Left renal cortex interstitium (tissue), 4 donors: ENCODE measurements around the gene GBP4. TPM values are rescaled to one million over a fixed set of nuclear protein-coding genes. Genes with fewer than 3 reads are reported as not detected.

ENCODE experiments used
- DNase-seq, 4 donors: peaks; one replicate each; pipeline ENCODE4 v3.0.0-alpha.2; 2013; ENCODE audit warnings: low read depth in 4 of 4, low spot score in 2 of 4, missing footprints in 1 of 4
- polyA plus RNA-seq, 4 donors: library from polyadenylated mRNA; unstranded; fragments of 120-200 nt; gene quantifications; one replicate each; pipeline ENCODE4 v1.2.1, GENCODE V29; 2013; ENCODE audit not compliant: insufficient read length in 4 of 4

Gene GBP4
- polyA plus RNA-seq, 4 donors, result 5.5 to 14.6 (median 8.5) TPM

- DNase-seq, result no peak
Measured at GRCh38 chr1:89172468-89173143, 26.1 kb downstream of the GBP4 start.

- DNase-seq, result no peak
Measured at GRCh38 chr1:89171067-89171438, 27.7 kb downstream of the GBP4 start.

- no peak for DNase-seq
Measured at GRCh38 chr1:89170170-89171066, 28.3 kb downstream of the GBP4 start.

- DNase-seq, result no peak
Measured at GRCh38 chr1:89169166-89169565, 29.6 kb downstream of the GBP4 start.

- DNase-seq, result no peak
Measured at GRCh38 chr1:89167590-89168230, 31.0 kb downstream of the GBP4 start.

GRCh38 chr1:89166705-89167104 lies 32.0 kb downstream of the GBP4 start:
- DNase-seq, result no peak

GRCh38 chr1:89165811-89166210 lies 32.9 kb downstream of the GBP4 start:
- DNase-seq, result no peak

- no peak for DNase-seq
Measured at GRCh38 chr1:89151047-89151446, 47.7 kb downstream of the GBP4 start.

GRCh38 chr1:89149976-89150375 lies 48.8 kb downstream of the GBP4 start:
- DNase-seq, result no peak

GRCh38 chr1:89149229-89149628 lies 49.5 kb downstream of the GBP4 start:
- no peak for DNase-seq

GRCh38 chr1:89147678-89148658 lies 50.8 kb downstream of the GBP4 start:
- DNase-seq, result no peak

GRCh38 chr1:89146721-89147120 lies 52.0 kb downstream of the GBP4 start:
- DNase-seq, result no peak

- DNase-seq, result no peak
Measured at GRCh38 chr1:89143484-89143883, 55.3 kb downstream of the GBP4 start.

- no peak for DNase-seq
Measured at GRCh38 chr1:89142160-89142559, 56.6 kb downstream of the GBP4 start.

- no peak for DNase-seq
Measured at GRCh38 chr1:89133747-89134146, 65.0 kb downstream of the GBP4 start.

Other genes starting within 250 kb of the GBP4 start
- gene KYAT3, start 206.3 kb downstream of the GBP4 start, polyA plus RNA-seq, result 10 to 100 TPM; 51.4 to 58.8 (median 53.1) TPM
- 10 to 100 TPM; 15.5 to 20.9 (median 18.8) TPM for gene RBMXL1, start 206.3 kb downstream of the GBP4 start, polyA plus RNA-seq
- gene GBP3, start 176.1 kb downstream of the GBP4 start, polyA plus RNA-seq, result 10 to 100 TPM; 13.1 to 37.9 (median 21.9) TPM
- gene GBP1, start 133.7 kb downstream of the GBP4 start, polyA plus RNA-seq, result 10 to 100 TPM; 12.6 to 21.2 (median 13.4) TPM
- gene GBP2, start 72.8 kb downstream of the GBP4 start, polyA plus RNA-seq, result 1 to 10 TPM; 2.2 to 3.8 (median 2.6) TPM
- gene GBP7, start 22.9 kb downstream of the GBP4 start, polyA plus RNA-seq, result under 1 TPM; 0.07 to 0.27 (median 0.17) TPM
- gene GBP5, start 73.9 kb upstream of the GBP4 start, polyA plus RNA-seq, result under 1 TPM; 0.16 to 0.68 (median 0.47) TPM
- gene GBP6, start 165.1 kb upstream of the GBP4 start, polyA plus RNA-seq, result under 1 TPM in 3 of 4 donors, not detected in 1; 0.03 to 0.05 (median 0.04) TPM